GM18517 (cell line): ENCODE data around the gene SLC22A24.
"Not testable (repeated sequence)": the region's sequence is repeated elsewhere in the genome, so short reads cannot be mapped to it uniquely, and the experiment has no call there.

Experiments
- ATAC-seq: cut with Tn5 transposase; IDR thresholded peaks from one replicate; pipeline ENCODE4 v1.9.1; 2021; ENCODE audit warnings: mild to moderate bottlenecking, moderate library complexity; ENCODE audit not compliant: unreplicated experiment

SLC22A24 gene, protein sequence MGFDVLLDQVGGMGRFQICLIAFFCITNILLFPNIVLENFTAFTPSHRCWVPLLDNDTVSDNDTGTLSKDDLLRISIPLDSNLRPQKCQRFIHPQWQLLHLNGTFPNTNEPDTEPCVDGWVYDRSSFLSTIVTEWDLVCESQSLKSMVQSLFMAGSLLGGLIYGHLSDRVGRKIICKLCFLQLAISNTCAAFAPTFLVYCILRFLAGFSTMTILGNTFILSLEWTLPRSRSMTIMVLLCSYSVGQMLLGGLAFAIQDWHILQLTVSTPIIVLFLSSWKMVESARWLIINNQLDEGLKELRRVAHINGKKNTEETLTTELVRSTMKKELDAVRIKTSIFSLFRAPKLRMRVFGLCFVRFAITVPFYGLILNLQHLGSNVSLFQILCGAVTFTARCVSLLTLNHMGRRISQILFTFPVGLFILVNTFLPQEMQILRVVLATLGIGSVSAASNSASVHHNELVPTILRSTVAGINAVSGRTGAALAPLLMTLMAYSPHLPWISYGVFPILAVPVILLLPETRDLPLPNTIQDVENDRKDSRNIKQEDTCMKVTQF

DNA sequence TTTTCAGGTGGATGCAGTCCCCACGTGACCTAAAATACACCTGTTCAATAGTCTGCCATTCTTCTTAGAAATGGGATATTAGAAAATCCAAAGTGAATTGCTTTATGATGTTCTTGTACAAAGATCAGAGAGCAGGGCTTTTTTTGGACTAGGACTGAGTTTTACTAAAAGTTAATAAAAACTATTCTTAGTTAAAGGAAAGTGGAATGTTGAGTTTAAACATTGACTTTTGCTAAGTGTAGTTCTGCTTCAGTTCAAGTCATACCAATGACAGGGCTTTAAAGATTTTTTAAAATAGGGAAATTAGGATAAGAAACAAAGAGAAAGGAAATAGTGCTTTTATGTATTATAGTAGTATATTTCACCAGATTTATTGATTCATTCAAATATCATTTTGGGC, at the start of gene SLC22A24:
TSS of gene SLC22A24 (minus strand) at position 101 of the 400 bp plus-strand sequence. CDS start 442 bp downstream, outside the sequence.
- ATAC-seq: no peak

DNA sequence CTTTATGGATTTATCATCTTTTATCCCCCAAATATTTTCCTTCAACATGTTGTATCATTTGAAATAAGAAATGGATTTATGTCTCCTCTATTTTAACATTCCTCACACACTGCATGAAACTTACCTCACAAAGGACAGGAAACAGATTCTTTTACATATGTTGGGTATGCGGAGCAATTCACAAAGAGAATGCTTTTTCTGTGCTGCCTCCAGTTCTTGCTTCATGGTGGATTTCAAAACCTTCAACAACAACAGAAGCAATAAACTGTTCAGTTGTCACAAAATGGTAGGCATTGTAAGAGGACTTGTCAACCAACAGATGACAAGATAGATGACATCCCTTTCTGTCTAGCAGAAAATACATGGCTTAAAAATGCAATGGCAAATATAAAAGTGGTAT, 36.5 kb upstream of the SLC22A24 start:
- no peak for ATAC-seq

DNA sequence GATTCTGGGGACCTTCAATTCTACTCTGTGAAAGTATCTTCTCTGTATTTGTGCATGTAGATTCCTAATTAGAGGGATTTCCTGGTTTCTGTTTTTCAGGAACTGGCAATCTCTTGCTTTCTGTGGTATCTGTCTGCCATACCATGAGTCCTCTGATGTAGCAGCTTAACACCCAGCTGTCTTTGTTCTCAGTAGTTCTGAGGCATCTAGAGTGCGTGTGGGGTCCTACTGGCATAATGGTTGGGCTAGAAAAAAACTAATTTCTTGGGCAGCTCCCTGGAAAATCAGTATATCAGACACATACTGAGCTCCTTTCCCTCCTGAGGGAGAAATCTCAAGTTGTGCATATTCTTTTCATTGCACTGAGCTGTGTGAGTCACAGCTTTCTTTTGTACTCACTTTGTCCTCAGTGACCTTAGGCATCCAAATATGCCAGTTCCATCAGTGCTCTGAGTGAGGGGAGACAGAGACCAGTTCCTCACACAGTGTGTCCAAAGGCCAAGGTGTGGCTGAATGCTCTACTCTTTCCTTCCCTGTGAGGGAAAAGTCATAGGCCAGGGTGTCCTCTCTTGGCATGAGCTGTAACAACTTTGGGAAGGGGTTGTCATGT, 35.5 kb upstream of the SLC22A24 start:
- no peak for ATAC-seq

DNA sequence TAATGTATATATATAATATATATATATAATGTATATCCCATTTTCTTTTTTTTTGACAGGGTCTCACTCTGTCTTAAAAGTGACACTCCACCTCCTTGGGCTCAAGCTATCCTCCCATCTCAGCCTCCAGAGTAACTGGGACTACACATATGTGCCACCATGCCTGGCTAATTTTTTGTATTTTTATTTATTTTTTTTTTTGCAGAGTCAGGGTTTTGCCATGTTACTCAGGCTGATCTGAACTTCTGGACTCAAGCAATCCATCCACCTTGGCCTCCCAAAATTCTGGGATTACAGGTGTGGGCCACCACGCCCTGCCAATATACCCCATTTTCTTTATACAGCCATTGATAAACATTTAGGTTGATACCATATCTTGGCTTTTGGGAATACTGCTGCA, 33.9 kb upstream of the SLC22A24 start:
- no peak for ATAC-seq

DNA sequence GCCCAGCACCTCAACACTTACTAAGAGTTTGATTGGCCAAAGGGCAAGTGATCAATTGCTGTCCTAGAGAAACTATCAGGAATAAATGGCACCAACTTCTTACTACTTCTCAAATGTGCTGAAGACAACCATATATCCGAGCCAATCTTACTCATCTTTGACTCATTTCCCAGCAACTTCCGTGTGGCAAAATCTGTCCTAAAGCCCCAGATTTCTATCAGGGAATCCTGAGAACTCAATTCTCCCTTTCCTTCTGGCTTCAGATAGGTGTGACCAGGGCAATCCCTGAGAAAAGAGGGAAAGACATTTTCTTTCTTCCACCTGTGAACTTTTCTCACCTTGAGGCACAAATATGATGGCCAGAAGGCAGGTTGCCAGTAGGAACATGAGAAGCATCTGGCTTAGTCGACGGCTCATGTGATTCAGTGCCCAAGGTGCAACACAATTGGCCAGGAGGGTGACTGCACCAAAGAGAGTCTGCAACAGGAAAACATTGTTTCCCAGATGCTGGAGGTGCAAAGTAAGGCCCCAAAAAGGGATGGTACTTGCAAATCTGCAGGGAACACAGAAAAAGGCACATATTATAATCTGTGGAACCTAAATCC, 21.8 kb upstream of the SLC22A24 start:
- no peak for ATAC-seq

DNA sequence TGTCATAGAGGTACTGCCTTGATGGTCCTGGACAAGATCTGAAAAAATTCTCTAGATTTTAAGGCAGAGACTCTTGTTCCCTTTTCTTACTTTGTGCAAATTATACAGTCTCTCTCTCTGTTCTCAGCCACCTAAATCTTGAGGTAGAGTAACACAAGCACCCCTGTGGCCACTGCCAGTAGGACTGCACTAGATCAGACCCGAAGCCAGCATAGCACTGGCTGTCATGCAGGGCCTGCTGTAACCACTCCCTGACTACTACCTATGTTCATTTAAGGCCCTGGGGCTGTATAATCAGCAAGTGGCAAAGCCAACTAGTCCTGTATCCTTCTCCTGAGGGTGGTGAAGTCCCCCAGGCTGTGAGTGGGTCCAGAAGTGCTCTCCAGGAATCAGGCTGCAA, 11.8 kb upstream of the SLC22A24 start:
- ATAC-seq: no peak

DNA sequence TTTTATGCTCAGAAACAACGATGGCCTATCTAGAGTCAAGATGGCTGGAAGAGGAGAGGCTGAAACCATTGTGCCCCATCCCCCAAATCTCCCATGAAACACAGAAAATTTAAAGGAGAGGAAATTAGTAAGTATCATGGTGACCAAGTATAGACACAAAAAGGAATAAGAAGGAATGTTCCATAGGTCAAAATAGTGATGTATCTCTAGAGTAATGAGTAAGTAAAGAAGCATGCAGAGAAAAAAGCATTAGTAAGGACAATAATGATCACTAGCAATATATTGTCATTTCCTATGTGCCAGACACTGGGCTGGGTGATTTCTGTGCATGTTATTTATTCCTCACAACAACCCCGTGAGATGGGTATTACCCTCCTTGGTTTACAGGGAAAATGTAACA, 2.6 kb upstream of the SLC22A24 start:
- ATAC-seq: no peak

DNA sequence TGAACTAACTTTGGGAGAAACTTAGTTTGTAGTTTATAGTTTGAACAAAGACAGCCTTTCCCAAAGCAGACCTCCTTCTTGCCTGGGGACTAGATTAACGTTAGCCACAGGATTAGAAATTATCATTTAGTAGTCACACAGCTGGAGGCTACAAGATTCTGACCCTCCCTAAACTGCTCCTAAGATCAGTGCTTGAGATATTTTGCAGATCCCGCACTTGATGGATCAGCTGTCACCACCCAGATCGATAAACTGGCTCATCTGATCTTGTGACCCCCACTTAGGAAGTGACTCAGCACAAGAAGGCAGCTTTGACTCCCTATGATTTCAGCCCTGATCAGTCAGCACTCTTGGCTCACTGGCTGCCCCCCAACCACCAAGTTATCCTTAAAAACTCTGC, 1.6 kb downstream of the SLC22A24 start:
- no peak for ATAC-seq

DNA sequence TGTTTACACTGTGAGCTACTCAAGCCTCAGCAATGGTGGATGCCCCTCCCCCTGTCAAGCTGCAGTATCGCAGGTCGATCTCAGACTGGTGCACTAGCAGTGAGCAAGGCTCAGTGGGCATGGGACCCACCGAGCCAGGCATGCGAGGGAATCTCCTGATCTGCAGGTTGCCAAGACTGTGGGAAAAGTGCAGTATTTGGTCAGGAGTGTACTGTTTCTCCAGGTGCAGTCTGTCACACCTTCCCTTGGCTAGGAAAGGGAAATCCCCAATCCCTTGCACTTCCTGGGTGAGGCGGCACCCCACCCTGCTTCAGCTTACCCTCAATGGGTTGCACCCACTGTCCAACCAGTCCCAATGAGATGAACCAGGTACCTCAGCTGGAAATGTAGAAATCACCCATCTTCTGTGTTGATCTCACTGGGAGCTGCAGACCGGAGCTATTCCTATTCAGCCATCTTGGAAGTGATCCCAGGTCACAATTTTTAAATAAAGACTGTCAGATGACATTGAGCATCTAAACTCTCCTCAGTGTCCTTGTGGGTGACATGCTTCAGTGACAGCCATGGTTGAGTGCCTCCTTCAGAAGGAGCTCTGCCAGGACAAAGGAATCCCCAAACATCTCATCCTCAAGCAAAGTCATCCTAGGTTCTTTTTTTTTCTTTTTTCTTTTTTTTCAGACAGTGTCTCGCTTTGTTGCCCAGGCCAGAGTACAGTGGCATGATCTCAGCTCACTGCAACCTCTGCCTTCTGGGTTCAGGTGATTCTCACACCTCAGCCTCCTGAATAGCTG, 10.8 kb downstream of the SLC22A24 start:
- no peak for ATAC-seq

DNA sequence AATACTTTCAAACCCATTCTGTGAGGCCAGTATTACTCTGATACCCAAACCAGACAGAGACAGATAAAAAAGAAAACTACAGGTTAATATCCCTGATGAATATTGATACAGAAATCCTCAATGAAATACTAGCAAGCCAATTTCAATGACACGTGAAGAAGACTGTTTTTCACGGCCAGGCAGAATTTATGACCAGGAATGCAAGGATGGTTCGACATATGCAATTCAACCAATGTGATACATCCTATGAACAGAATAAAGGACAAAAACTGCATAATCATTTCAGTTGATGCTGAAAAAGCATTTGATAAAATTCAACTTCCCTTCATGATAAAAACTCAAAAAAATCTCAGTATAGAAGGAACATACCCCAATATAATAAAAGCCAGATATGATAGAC, 44.5 kb downstream of the SLC22A24 start:
- no peak for ATAC-seq

DNA sequence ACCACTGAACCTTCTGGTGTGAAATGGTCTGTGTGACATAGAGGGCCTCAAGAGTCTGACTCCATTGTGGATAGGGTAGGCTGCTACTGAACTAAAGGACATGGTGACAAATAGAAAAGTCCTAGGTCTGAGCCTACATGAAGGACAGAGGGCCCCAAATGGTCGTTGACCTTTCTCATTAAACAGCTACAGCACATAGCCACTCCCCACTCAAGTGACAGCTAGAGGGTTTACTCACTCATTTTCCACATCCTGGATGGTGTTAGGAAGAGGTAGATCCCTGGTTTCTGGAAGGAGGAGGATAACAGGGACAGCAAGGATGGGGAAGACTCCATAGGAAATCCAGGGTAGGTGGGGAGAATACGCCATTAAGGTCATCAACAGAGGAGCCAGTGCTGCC, 63.3 kb downstream of the SLC22A24 start:
- no peak for ATAC-seq

DNA sequence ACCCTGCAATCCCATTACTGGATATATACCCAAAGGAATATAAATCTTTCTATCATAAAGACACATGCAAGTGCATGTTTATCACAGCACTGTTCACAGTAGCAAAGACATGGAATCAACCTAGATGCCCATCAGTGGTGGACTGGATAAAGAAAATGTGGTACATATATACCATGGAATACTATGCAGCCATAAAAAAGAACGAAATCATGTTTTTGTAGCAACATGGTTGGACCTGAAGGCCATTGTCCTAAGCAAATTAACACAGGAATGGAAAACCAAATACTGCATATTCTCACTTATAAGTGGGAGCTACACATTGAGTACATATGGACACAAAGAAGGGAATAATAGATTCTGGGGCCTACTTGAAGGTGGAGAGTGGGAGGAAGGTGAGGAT, 97.8 kb downstream of the SLC22A24 start:
- ATAC-seq: not testable (repeated sequence)

DNA sequence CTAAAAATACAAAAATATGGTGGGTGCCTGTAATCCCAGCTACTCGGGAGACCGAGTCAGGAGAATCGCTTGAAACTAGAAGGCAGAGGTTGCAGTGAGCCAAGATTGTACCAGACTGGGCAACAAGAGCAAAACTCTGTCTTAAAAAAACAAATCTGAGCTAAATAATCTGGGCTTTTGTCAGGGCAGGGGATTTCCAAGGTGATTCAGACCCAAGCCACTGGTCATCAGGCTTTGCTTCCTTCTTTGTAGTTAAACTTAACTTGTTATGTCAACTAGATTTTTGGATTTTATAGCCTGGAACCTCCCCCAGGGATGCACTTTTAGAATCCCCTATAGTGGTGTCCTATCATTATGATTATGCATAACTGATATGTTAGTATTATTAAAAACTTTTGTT, 101.4 kb downstream of the SLC22A24 start:
- no peak for ATAC-seq

DNA sequence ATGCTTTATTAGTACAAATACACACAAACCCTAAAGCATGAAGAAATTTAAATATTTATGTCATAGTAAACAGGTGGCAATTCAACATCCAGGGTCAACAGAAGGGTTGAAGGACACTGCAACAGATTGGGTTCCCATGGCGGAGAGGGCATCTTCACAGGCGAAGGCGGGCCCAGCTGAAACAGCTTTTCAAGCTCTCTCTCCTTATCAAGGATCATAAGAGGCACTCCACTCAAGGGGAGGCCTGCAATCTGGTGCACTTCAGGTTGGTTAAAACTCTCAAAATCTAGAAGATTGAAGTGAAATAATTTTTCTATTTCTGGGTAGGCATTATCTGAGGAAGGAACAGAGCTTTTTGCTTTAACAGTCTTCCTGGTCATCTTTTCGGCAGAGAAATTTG, 111.6 kb downstream of the SLC22A24 start:
- no peak for ATAC-seq
